ENCODE data around the gene PDGFA. TPM values are rescaled to one million over a fixed set of nuclear protein-coding genes. Genes with fewer than 3 reads are reported as not detected.

PDGFA gene
- total and polyA plus RNA-seq, 5 experiments from 2014 or later: 0.21 to 0.30 TPM; not detected in 3

DNA sequence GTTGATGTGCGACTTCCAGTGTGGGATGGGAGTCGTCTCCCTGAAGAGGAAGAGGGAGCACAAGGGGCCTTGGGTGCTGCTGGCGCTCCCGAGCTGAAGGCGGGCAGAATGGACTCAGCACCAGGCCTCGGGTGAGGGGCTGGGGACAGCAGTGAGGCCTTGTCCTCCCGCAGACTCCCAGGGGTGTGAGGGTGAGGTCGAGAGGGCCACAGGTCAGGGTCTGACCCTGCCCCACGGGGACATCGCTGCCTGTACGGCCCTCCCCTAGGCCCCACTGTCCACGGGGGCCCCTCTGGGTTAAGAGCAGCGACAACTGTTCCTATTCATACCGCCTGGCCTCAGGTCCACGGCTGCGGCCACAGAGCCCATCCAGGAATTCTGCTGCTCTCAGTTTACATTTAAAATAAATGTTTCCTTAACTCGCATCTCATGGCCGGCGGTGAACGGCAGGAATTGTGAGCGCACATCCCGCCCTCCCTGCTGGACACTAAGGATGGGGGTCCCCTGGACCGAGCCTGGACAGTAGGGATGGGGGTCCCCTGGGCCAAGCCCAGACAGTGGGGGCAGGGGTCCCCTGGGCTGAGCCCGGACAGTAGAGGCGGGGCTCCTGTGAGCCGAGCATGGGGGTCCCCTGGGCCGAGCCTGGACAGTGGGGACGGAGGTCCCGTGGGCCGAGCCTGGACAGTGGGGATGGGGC, 61.7 kb downstream of the PDGFA start:
- POLR2A ChIA-PET: no interaction called here
- Mint-ChIP-seq H3K4me3 (no peak overlapping the region), H3K36me3 (no peaks in the 10 kb centered on the region), H3K4me1 (no peaks in the 10 kb centered on the region), H3K27ac (no peak overlapping the region), H3K9me3 (no peaks in the 10 kb centered on the region), H3K27me3 (no peaks in the 10 kb centered on the region)
- DNase-seq (peak in 1 of 10 donors; percentile 28), ATAC-seq (no peak)

GRCh38 chr7:455110-455928, 64.3 kb downstream of the PDGFA start:
- POLR2A ChIA-PET: no interaction called here
- no peak overlapping the region for H3K4me3 Mint-ChIP-seq

DNA sequence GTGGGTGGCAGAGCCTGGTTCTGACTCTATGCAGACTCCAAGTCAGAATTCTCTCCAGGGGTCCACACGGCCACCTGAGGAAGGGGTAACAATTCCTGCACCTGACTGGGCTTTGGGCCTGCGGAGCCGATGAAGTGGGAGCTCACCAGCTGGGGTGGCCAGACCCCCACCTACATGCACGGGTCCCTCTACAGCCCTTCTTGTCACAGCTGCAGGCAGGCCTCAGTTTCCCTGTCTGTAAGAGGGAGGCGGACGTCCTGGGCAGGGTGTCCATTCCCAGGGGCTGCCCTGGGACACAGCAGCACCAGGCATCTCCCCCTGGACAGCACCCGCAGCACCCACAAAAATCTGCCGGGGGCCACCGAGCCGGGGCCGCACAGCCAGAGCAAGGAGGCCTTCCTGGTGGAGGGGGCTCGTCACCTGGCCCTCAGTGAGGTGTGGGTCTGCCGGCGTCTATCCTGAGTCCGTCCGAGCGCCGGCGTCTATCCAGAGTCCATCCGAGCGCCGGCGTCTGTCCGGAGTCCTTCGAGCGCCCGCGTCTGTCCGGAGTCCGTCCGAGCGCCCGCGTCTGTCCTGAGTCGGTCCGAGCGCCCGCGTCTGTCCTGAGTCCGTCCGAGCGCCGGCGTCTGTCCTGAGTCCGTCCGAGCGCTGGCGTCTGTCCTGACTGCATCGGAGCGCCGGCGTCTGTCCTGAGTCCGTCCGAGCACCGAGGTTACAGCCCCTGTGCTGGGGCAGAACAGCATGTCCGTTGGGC, 65.1 kb downstream of the PDGFA start:
- POLR2A ChIA-PET: no interaction called here
- Mint-ChIP-seq H3K4me1 (peaks cover 9 to 22% (median 18%) of the 10 kb centered on the region in 4 donors), H3K9me3 (no peaks in the 10 kb centered on the region), H3K27ac (no peak overlapping the region), H3K4me3 (no peak overlapping the region), H3K36me3 (no peaks in the 10 kb centered on the region), H3K27me3 (peaks cover 0 to 7% (median 2%) of the 10 kb centered on the region in 5 donors)
- no peak for DNase-seq
- no peak for ATAC-seq

More at GRCh38 chr7:455110-455928, 64.3 kb downstream of the PDGFA start:
- peaks cover 0 to 7% (median 2%) of the 10 kb centered on the region in 5 donors for H3K27me3 Mint-ChIP-seq
- no peaks in the 10 kb centered on the region for H3K9me3 Mint-ChIP-seq
- ATAC-seq (no peak), DNase-seq (peak in 1 of 10 donors; percentile 44)
- no peaks in the 10 kb centered on the region for H3K36me3 Mint-ChIP-seq
- peaks cover 8 to 20% (median 15%) of the 10 kb centered on the region in 4 donors for H3K4me1 Mint-ChIP-seq
- H3K27ac Mint-ChIP-seq: no peak overlapping the region

DNA sequence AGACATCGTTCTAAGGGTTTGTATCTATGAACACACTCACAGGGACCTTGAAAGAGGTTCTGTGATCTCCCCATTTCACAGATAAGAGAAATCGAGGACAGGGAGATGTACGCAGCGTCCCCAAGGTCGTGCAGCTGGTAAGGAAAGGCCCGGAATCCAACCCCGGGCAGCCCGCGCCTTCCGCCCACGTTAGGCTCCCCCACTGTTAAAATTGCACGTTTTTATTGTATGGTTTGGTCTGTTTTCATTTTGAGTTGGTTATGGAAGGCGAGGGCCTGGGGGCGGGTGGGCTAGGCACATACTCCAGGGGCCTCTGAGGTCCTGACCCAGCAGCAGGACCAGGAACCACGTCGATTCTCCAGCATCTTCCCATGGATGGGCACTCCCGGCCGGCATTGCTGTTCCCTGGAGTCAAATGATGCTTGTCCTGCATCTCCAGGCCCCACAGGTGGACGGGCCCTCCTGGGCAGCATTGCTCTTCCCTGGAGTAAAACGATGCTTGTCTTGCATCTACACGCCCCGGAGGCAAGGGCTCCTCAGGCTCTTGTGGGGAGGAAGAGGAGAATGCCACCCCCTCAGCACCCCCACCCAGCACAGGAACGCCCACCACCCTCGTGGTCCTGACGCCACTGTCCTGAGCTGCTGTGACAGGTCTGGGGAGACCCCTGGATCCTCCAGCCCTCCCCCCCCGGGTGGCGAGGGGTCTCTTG, 65.9 kb downstream of the PDGFA start:
- no peaks in the 10 kb centered on the region for H3K9me3 Mint-ChIP-seq
- peaks cover 0 to 7% (median 2%) of the 10 kb centered on the region in 5 donors for H3K27me3 Mint-ChIP-seq
- H3K4me3 Mint-ChIP-seq: no peak overlapping the region
- no peak for DNase-seq
- ATAC-seq: no peak
- H3K27ac Mint-ChIP-seq: peak overlapping the region in 1 of 10 donors; percentile 25
- POLR2A ChIA-PET: no interaction called here
- H3K4me1 Mint-ChIP-seq: peaks cover 14 to 30% (median 22%) of the 10 kb centered on the region in 4 donors
- no peaks in the 10 kb centered on the region for H3K36me3 Mint-ChIP-seq

DNA sequence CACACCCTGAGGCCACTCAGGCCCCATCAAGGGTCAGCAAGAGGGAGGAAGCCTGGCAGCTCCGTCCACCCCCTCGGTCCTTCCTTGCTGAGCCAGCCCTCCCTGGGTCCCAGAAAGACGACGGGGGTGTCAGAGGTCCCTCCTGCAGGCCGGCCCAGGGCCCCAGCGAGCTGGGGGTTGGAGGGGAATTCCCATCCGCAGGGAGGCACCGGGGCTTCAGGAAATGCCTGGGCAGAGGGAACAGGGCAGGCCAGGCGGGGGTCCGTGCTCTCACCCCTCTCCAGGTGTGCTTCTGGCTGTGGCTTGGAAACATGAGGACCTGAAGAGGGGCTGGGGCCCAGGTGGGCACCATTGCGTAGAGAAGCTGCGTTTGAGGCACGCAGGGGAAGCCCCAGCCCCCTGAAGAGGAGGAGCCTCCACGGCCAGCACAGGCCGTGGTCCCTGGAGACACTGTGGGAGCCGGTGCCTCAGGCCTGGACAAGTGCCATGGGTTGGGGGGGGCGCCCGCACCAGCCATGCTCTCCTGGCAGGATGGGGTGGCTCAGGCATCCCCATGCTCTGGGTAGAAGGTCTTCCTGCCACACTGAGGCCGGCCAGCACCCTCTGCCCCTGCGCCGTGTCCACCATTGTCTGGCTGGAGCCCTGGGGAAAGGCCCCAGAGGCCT, 66.7 kb downstream of the PDGFA start:
- POLR2A ChIA-PET: no interaction called here
- no peak for ATAC-seq
- H3K4me3 Mint-ChIP-seq: no peak overlapping the region
- DNase-seq: no peak
- H3K9me3 Mint-ChIP-seq: no peaks in the 10 kb centered on the region
- peaks cover 14 to 30% (median 22%) of the 10 kb centered on the region in 4 donors for H3K4me1 Mint-ChIP-seq
- H3K27ac Mint-ChIP-seq: no peak overlapping the region
- H3K27me3 Mint-ChIP-seq: peaks cover 0 to 7% (median 2%) of the 10 kb centered on the region in 5 donors
- H3K36me3 Mint-ChIP-seq: no peaks in the 10 kb centered on the region

GRCh38 chr7:452226-452751, 67.4 kb downstream of the PDGFA start:
- H3K9me3 Mint-ChIP-seq: no peaks in the 10 kb centered on the region
- H3K27me3 Mint-ChIP-seq: peaks cover 0 to 7% (median 2%) of the 10 kb centered on the region in 5 donors
- DNase-seq (no peak), ATAC-seq (peak in 1 of 2 donors; percentile 29)
- POLR2A ChIA-PET: interaction anchor here (2.5 kb wide), 1 partner anchor 89 kb away, joined by 9 read pairs; no protein-coding TSS in a partner anchor
- peak overlapping the region in 2 of 10 donors; percentile 9 to 48 for H3K27ac Mint-ChIP-seq
- H3K4me1 Mint-ChIP-seq: peaks cover 14 to 30% (median 22%) of the 10 kb centered on the region in 4 donors
- H3K36me3 Mint-ChIP-seq: no peaks in the 10 kb centered on the region
- H3K4me3 Mint-ChIP-seq: peak overlapping the region in 4 of 10 donors; percentile 36 to 75 (median 71)

GRCh38 chr7:451255-452225, 68.1 kb downstream of the PDGFA start:
- H3K27ac Mint-ChIP-seq: peak overlapping the region in 9 of 10 donors; percentile 25 to 85 (median 59)
- peaks cover 14 to 30% (median 22%) of the 10 kb centered on the region in 4 donors for H3K4me1 Mint-ChIP-seq
- DNase-seq (no peak), ATAC-seq (no peak)
- peak overlapping the region in 9 of 10 donors; percentile 29 to 78 (median 69) for H3K4me3 Mint-ChIP-seq
- peaks cover 0 to 7% (median 2%) of the 10 kb centered on the region in 5 donors for H3K27me3 Mint-ChIP-seq
- POLR2A ChIA-PET: interaction anchor here (2.5 kb wide), 1 partner anchor 89 kb away, joined by 9 read pairs; no protein-coding TSS in a partner anchor
- H3K9me3 Mint-ChIP-seq: no peaks in the 10 kb centered on the region
- H3K36me3 Mint-ChIP-seq: no peaks in the 10 kb centered on the region

GRCh38 chr7:450741-451140, 68.9 kb downstream of the PDGFA start:
- H3K27me3 Mint-ChIP-seq: peaks cover 0 to 7% (median 2%) of the 10 kb centered on the region in 5 donors
- POLR2A ChIA-PET: interaction anchor here (0.8 to 2.5 kb wide), 2 partner anchors 88 to 166 kb away, joined by 3 to 9 read pairs; no protein-coding TSS in a partner anchor
- H3K4me3 Mint-ChIP-seq: peak overlapping the region in 9 of 10 donors; percentile 12 to 78 (median 56)
- ATAC-seq (peak; percentile 27 to 47), DNase-seq (no peak)
- no peaks in the 10 kb centered on the region for H3K9me3 Mint-ChIP-seq
- peaks cover 14 to 30% (median 22%) of the 10 kb centered on the region in 4 donors for H3K4me1 Mint-ChIP-seq
- H3K27ac Mint-ChIP-seq: peak overlapping the region in 6 of 10 donors; percentile 19 to 85 (median 52)
- no peaks in the 10 kb centered on the region for H3K36me3 Mint-ChIP-seq

GRCh38 chr7:450036-450435, 69.6 kb downstream of the PDGFA start:
- DNase-seq: no peak
- no peaks in the 10 kb centered on the region for H3K9me3 Mint-ChIP-seq
- ATAC-seq: no peak
- peak overlapping the region in 3 of 10 donors; percentile 6 to 95 (median 58) for H3K27ac Mint-ChIP-seq
- H3K36me3 Mint-ChIP-seq: no peaks in the 10 kb centered on the region
- H3K4me1 Mint-ChIP-seq: peaks cover 14 to 30% (median 22%) of the 10 kb centered on the region in 4 donors
- peaks cover 0 to 7% (median 2%) of the 10 kb centered on the region in 5 donors for H3K27me3 Mint-ChIP-seq
- POLR2A ChIA-PET: interaction anchor here (0.8 to 2.5 kb wide), 3 partner anchors 87 to 168 kb away, joined by 3 to 9 read pairs (median 4); no protein-coding TSS in a partner anchor
- peak overlapping the region in 4 of 10 donors; percentile 67 to 80 (median 76) for H3K4me3 Mint-ChIP-seq

- ATAC-seq: peak; percentile 69 to 73
- peaks cover 0 to 7% (median 2%) of the 10 kb centered on the region in 5 donors for H3K27me3 Mint-ChIP-seq
- POLR2A ChIA-PET: interaction anchor here (0.9 kb wide), 1 partner anchor 169 kb away, joined by 4 read pairs; no protein-coding TSS in a partner anchor
- H3K9me3 Mint-ChIP-seq: no peaks in the 10 kb centered on the region
- peak overlapping the region; percentile 55 to 95 (median 91) for H3K27ac Mint-ChIP-seq
- H3K4me1 Mint-ChIP-seq: peaks cover 14 to 30% (median 22%) of the 10 kb centered on the region in 4 donors
- no peaks in the 10 kb centered on the region for H3K36me3 Mint-ChIP-seq
- peak overlapping the region in 8 of 10 donors; percentile 51 to 80 (median 72) for H3K4me3 Mint-ChIP-seq
- peak in 3 of 10 donors; percentile 19 to 25 (median 25) for DNase-seq
Observed at GRCh38 chr7:449324-450019, 70.2 kb downstream of the PDGFA start.

Data from naive thymus-derived CD8-positive, alpha-beta T cell (primary cell).